Measurements from ENCODE around the gene EXT2. TPM values are rescaled to one million over a fixed set of nuclear protein-coding genes. Genes with fewer than 3 reads are reported as not detected.

EXT2 gene
- total RNA-seq, 2 experiments from 2014 or later, result 22.4 to 24.0 TPM

DNA sequence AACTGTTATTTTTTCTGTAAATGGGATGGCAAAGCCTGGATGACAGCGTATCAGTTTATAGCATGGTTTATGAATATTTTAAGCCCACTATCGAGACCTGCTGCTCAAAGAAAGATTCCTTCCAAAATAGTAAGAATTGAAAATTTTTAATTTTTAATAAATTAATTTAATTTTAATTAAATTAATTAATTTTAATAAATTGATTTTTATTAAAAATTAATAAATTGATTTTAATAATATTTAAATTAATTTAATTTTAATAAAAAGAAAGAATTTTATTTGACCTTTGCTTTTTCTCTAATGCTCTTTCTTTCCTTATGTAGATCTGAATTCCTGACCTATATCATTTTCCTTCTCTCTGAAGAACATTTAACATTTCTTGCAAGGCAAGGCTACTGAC lies 62.9 kb downstream of the EXT2 start:
- peaks cover 15% of the 10 kb centered on the region for H3K4me1 Mint-ChIP-seq
- peaks cover 6% of the 10 kb centered on the region for H3K9me3 Mint-ChIP-seq
- H3K4me3 Mint-ChIP-seq, result no peak overlapping the region
- no peaks in the 10 kb centered on the region for H3K27me3 Mint-ChIP-seq
- DNase-seq, result no peak
- H3K27ac Mint-ChIP-seq, result no peak overlapping the region
- H3K36me3 Mint-ChIP-seq, result peaks cover 47% of the 10 kb centered on the region

- H3K27ac Mint-ChIP-seq, result no peak overlapping the region
- H3K27me3 Mint-ChIP-seq, result no peaks in the 10 kb centered on the region
- DNase-seq, result no peak
- no peak overlapping the region for H3K4me3 Mint-ChIP-seq
- peaks cover 15% of the 10 kb centered on the region for H3K4me1 Mint-ChIP-seq
- peaks cover 35% of the 10 kb centered on the region for H3K36me3 Mint-ChIP-seq
- H3K9me3 Mint-ChIP-seq, result peaks cover 5% of the 10 kb centered on the region
Observed at GRCh38 chr11:44159848-44160721, 64.6 kb downstream of the EXT2 start.

GRCh38 chr11:44162004-44162403 lies 66.5 kb downstream of the EXT2 start:
- DNase-seq, result no peak
- Mint-ChIP-seq H3K27ac (no peak overlapping the region), H3K4me3 (no peak overlapping the region), H3K36me3 (peaks cover 21% of the 10 kb centered on the region), H3K9me3 (peaks cover 1% of the 10 kb centered on the region), H3K27me3 (no peaks in the 10 kb centered on the region), H3K4me1 (peaks cover 11% of the 10 kb centered on the region)

DNA sequence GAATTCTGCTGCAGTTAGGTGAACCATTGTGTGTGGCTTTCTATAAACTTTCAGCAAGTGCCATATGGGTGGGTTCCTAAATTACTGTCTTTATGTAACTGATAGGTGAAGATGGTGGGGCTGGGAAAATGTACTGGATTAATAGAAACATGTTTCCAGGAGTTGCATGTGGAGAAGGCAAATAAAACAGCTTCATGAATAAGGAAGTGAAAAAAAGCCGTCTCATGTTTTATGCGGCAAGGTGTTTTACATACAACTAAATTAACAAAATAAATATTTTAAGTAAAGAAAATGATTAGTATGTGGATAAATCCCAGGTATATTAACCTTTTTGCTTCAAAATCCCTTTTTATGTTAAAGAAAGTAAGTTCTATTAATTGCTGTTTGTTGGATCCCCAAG lies 67.2 kb downstream of the EXT2 start:
- Mint-ChIP-seq H3K9me3 (peaks cover 1% of the 10 kb centered on the region), H3K27ac (no peak overlapping the region), H3K36me3 (peaks cover 14% of the 10 kb centered on the region), H3K4me1 (peaks cover 11% of the 10 kb centered on the region), H3K27me3 (no peaks in the 10 kb centered on the region), H3K4me3 (no peak overlapping the region)
- DNase-seq, result no peak

GRCh38 chr11:44165432-44165831 lies 70.0 kb downstream of the EXT2 start:
- H3K9me3 Mint-ChIP-seq, result no peaks in the 10 kb centered on the region
- no peak overlapping the region for H3K27ac Mint-ChIP-seq
- no peaks in the 10 kb centered on the region for H3K36me3 Mint-ChIP-seq
- DNase-seq, result no peak
- no peaks in the 10 kb centered on the region for H3K4me1 Mint-ChIP-seq
- no peaks in the 10 kb centered on the region for H3K27me3 Mint-ChIP-seq
- no peak overlapping the region for H3K4me3 Mint-ChIP-seq

DNA sequence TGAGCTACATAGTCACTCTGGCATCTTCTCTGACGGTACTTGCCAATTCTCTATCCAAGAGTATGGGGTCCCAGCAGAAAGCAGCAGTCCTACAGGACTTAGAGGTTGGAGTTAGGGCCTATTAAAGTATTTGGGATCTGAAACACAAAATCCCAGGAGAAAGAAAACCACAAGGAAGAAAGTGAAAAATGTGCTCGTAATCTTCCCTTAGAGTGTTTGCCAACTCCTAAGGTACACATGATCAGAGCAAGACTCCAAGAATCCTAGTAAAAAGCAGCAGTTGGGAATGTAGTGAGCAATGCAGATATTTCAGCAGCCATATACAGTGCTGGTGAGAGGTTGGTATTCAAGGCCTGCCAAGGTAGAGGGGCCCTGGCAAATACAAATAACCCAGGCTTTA lies 71.6 kb downstream of the EXT2 start:
- no peak overlapping the region for H3K4me3 Mint-ChIP-seq
- H3K36me3 Mint-ChIP-seq, result no peaks in the 10 kb centered on the region
- no peaks in the 10 kb centered on the region for H3K9me3 Mint-ChIP-seq
- no peaks in the 10 kb centered on the region for H3K27me3 Mint-ChIP-seq
- no peaks in the 10 kb centered on the region for H3K4me1 Mint-ChIP-seq
- DNase-seq, result no peak
- no peak overlapping the region for H3K27ac Mint-ChIP-seq

DNA sequence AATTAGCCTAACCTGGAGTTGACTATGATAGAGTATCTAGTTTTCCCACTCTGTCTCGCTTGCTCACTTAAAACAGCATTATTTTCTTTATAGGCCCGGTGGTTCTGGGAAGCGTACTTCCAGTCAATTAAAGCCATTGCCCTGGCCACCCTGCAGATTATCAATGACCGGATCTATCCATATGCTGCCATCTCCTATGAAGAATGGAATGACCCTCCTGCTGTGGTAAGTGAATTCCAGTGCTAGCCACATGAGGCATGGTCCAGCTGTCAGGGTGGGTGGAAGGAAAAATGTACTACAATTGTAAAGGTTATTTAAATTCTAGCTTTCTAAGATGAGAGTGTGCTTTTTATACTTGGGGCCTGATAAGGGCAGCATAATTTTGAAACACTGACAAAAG lies 76.0 kb downstream of the EXT2 start:
- Mint-ChIP-seq H3K27me3 (no peaks in the 10 kb centered on the region), H3K9me3 (no peaks in the 10 kb centered on the region), H3K36me3 (peaks cover 5% of the 10 kb centered on the region), H3K4me1 (no peaks in the 10 kb centered on the region), H3K27ac (no peak overlapping the region), H3K4me3 (no peak overlapping the region)
- DNase-seq, result no peak

DNA sequence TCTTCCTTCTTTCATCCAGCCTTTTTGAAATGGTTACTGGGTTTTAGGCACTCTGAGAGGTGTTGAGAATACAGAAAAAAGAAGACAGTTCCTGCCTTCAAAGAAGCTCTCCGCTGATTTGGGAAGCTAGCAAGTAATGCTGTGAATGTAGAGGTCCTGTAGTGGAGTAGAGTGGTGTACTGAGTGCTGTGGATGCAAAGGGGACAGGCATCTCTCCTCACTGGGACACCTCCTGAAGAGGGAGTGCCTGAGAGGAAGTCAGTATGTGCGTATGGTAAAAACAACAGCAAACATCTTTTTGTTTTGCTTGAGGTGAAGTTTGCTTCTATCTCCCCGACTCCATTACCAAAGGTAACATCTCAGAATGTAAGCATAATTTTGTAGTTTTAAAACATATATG lies 77.5 kb downstream of the EXT2 start:
- no peaks in the 10 kb centered on the region for H3K4me1 Mint-ChIP-seq
- H3K4me3 Mint-ChIP-seq, result no peak overlapping the region
- no peak overlapping the region for H3K27ac Mint-ChIP-seq
- H3K27me3 Mint-ChIP-seq, result no peaks in the 10 kb centered on the region
- no peak for DNase-seq
- H3K9me3 Mint-ChIP-seq, result no peaks in the 10 kb centered on the region
- peaks cover 7% of the 10 kb centered on the region for H3K36me3 Mint-ChIP-seq

- peaks cover 7% of the 10 kb centered on the region for H3K36me3 Mint-ChIP-seq
- H3K27ac Mint-ChIP-seq, result no peak overlapping the region
- H3K4me1 Mint-ChIP-seq, result no peaks in the 10 kb centered on the region
- no peaks in the 10 kb centered on the region for H3K9me3 Mint-ChIP-seq
- H3K27me3 Mint-ChIP-seq, result no peaks in the 10 kb centered on the region
- no peak for DNase-seq
- H3K4me3 Mint-ChIP-seq, result no peak overlapping the region
Observed at GRCh38 chr11:44174842-44175241, 79.4 kb downstream of the EXT2 start.

DNA sequence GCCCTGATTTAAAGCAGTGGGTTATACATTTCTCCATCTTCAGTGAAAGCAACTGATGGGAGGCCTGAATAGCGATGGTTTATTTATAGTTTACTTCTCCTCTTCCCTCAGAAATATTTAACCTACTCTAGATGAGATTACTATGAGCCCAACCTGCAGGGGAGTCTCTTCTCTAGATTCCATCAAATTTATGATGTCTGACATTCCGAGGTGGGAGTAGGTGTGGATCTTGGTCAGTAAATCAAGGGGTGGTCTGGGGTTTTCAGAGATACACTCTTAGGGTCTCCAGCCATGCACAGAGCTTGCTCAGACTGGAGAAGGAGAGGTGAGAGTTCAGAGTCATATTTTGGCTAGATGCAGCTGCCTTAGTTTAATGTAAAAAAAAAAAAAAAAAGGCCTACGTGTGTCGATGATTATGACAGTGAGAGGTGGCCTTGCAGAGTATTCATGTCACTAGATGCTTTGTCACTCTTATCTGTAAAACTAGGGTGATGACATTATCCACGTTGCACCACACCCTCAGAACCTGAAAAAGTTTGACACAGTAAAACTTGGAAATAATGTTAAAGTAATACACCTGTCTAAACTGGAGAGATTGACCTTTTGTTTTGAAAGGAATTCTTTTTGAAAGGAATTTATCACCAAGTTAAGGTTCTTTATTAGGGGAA lies 81.2 kb downstream of the EXT2 start:
- Mint-ChIP-seq H3K36me3 (peaks cover 14% of the 10 kb centered on the region), H3K27ac (no peak overlapping the region), H3K4me3 (no peak overlapping the region), H3K27me3 (no peaks in the 10 kb centered on the region), H3K9me3 (no peaks in the 10 kb centered on the region), H3K4me1 (no peaks in the 10 kb centered on the region)
- DNase-seq, result no peak

DNA sequence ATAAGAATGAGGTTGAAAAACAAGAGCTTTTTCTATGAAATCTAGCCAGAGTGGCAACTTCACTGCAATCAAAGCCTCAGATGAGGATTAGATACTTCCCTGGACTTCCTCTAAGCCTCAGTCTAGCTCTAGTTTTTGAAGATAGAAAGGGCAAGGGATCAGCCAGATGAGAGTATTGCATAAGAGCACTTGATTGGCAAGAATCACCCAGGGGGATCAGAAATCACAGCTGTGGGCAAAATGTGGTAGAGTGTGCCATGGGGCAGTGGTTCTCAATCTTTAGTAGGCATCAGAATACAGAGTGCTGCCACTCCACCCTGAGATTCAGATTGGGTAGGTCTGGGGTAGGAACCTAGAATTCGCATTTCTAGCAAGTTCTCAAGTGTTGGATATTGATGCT lies 82.4 kb downstream of the EXT2 start:
- Mint-ChIP-seq H3K27me3 (no peaks in the 10 kb centered on the region), H3K9me3 (no peaks in the 10 kb centered on the region), H3K36me3 (peaks cover 12% of the 10 kb centered on the region), H3K4me1 (no peaks in the 10 kb centered on the region), H3K4me3 (no peak overlapping the region), H3K27ac (no peak overlapping the region)
- no peak for DNase-seq

GRCh38 chr11:44178381-44178780 lies 82.9 kb downstream of the EXT2 start:
- DNase-seq, result no peak
- Mint-ChIP-seq H3K4me1 (no peaks in the 10 kb centered on the region), H3K9me3 (no peaks in the 10 kb centered on the region), H3K36me3 (peaks cover 9% of the 10 kb centered on the region), H3K27ac (no peak overlapping the region), H3K27me3 (no peaks in the 10 kb centered on the region), H3K4me3 (no peak overlapping the region)

GRCh38 chr11:44179173-44179572 lies 83.7 kb downstream of the EXT2 start:
- H3K4me1 Mint-ChIP-seq, result no peaks in the 10 kb centered on the region
- no peaks in the 10 kb centered on the region for H3K9me3 Mint-ChIP-seq
- H3K27me3 Mint-ChIP-seq, result no peaks in the 10 kb centered on the region
- no peak overlapping the region for H3K27ac Mint-ChIP-seq
- DNase-seq, result no peak
- H3K36me3 Mint-ChIP-seq, result peaks cover 15% of the 10 kb centered on the region
- no peak overlapping the region for H3K4me3 Mint-ChIP-seq

DNA sequence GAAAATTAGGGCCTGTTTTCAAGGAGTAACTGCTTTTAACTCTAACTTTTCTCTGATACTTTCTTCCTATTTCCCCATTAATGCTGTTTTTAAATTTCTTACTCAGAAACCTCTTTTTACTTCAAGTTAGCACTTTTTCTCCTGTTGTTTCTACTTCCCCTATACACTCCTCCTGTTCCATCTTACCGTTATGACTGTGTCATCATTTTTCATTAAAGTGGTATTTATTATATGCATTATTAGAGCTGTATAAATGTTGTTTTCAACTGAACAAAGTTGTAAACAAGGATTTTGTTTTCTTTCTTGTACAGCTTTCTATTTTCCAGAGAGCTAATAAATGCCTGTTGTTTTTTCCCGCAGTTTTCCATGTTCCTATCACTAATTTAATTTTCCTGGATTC lies 84.6 kb downstream of the EXT2 start:
- H3K27me3 Mint-ChIP-seq, result no peaks in the 10 kb centered on the region
- no peak overlapping the region for H3K27ac Mint-ChIP-seq
- no peak overlapping the region for H3K4me3 Mint-ChIP-seq
- H3K36me3 Mint-ChIP-seq, result peaks cover 20% of the 10 kb centered on the region
- no peak for DNase-seq
- no peaks in the 10 kb centered on the region for H3K9me3 Mint-ChIP-seq
- H3K4me1 Mint-ChIP-seq, result no peaks in the 10 kb centered on the region

DNA sequence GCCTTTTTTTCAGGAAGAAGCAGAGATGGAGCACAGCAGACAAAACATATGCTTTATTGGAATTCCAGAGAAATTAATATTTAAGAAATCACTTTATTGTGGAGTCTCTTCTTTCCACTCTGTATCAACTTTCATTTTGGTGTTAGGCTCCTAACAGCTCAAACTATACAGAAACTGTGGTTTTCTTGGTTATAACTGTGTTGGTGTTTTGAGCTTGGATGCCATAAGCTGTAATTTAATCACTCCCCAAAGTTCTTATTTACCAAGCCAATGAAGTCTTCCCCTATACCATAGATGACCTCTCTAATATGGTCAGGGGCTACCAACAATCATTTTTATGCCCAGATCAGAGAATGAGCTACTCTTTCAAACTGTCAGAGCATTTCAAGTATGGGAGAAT lies 90.0 kb downstream of the EXT2 start:
- Mint-ChIP-seq H3K9me3 (peaks cover 16% of the 10 kb centered on the region), H3K4me3 (no peak overlapping the region), H3K36me3 (peaks cover 47% of the 10 kb centered on the region), H3K27ac (no peak overlapping the region), H3K27me3 (no peaks in the 10 kb centered on the region), H3K4me1 (peaks cover 12% of the 10 kb centered on the region)
- no peak for DNase-seq
